Fibroblast of peridontal ligament (primary cell): ENCODE measurements around the gene TMEM121B.

ENCODE experiments used
- DNase-seq: peaks from one replicate; pipeline ENCODE4 v3.0.0-alpha.2; 2010; ENCODE audit errors: extremely low read depth

Gene TMEM121B

GRCh38 chr22:17110791-17111550 is 10.2 kb downstream of the TMEM121B start:
- DNase-seq = no peak

GRCh38 chr22:17109976-17110375 is 11.2 kb downstream of the TMEM121B start:
- DNase-seq = no peak

GRCh38 chr22:17109113-17109865 is 11.9 kb downstream of the TMEM121B start:
- DNase-seq = no peak

- DNase-seq = no peak
Measured at GRCh38 chr22:17108256-17109112, 12.7 kb downstream of the TMEM121B start.

GRCh38 chr22:17107547-17107810 is 13.7 kb downstream of the TMEM121B start:
- no peak for DNase-seq

- DNase-seq = no peak
Measured at GRCh38 chr22:17106785-17107546, 14.2 kb downstream of the TMEM121B start.

GRCh38 chr22:17106161-17106784 is 14.9 kb downstream of the TMEM121B start:
- no peak for DNase-seq

GRCh38 chr22:17105143-17106129 is 15.7 kb downstream of the TMEM121B start:
- no peak for DNase-seq

- DNase-seq = no peak
Measured at GRCh38 chr22:17104336-17104935, 16.7 kb downstream of the TMEM121B start.

GRCh38 chr22:17103351-17103750 is 17.8 kb downstream of the TMEM121B start:
- no peak for DNase-seq

GRCh38 chr22:17102297-17102667 is 18.9 kb downstream of the TMEM121B start:
- DNase-seq = no peak

GRCh38 chr22:17101475-17102296 is 19.5 kb downstream of the TMEM121B start:
- no peak for DNase-seq

- DNase-seq = no peak
Measured at GRCh38 chr22:17100621-17101020, 20.5 kb downstream of the TMEM121B start.

- DNase-seq = no peak
Measured at GRCh38 chr22:17098379-17098819, 22.8 kb downstream of the TMEM121B start.

GRCh38 chr22:17097701-17098100 is 23.5 kb downstream of the TMEM121B start:
- no peak for DNase-seq

- DNase-seq = no peak
Measured at GRCh38 chr22:17097062-17097461, 24.1 kb downstream of the TMEM121B start.

GRCh38 chr22:17096071-17096470 is 25.1 kb downstream of the TMEM121B start:
- DNase-seq = no peak

GRCh38 chr22:17095538-17095937 is 25.6 kb downstream of the TMEM121B start:
- no peak for DNase-seq

- DNase-seq = no peak
Measured at GRCh38 chr22:17093081-17093480, 28.1 kb downstream of the TMEM121B start.
